DMS153 (cell line): Measurements from ENCODE around the gene HK1.

ENCODE experiments used
- DNase-seq: peaks from one replicate; lab custom pipeline; 2025; lab: John Stamatoyannopoulos, UW

HK1 gene

DNA sequence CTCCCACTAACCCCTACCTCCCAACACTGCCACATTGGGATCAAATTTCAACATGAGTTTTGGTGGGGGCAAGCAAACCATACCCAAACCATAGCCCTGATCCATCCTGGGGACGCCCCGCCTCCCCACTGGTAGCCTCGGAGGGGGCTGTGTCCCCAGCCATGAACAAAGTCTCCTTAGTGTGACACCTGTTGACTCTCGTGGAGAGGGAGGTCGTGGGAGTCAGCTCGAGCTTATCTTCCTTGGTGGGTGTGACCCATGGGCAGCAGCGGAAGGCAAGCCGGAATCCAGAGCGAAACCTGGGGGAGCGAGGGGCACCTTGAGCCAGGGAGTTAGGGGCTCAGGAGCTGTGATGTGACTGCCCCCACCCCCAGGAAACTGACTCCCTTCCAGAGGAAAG, 126.5 kb downstream of the HK1 start:
- DNase-seq, result no peak

DNA sequence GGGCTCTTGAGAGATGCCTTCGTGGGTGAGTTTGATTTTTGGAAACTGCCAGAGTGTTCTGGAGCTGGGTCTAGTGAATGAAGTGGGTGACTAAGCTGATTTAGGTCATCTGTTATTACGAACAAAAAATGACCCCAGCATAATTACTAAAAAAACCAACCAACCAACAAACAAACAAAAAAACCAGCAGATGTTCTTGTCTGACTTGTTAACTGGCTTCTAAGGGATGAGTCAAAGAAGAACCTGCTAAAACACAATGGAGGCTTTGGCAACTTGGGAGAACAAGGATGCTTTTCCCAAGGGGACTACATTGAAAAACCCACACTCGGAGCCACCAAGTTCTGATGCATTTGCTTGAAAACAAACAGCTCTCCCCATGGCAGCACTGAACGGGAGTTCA, 126.9 kb downstream of the HK1 start:
- no peak for DNase-seq

DNA sequence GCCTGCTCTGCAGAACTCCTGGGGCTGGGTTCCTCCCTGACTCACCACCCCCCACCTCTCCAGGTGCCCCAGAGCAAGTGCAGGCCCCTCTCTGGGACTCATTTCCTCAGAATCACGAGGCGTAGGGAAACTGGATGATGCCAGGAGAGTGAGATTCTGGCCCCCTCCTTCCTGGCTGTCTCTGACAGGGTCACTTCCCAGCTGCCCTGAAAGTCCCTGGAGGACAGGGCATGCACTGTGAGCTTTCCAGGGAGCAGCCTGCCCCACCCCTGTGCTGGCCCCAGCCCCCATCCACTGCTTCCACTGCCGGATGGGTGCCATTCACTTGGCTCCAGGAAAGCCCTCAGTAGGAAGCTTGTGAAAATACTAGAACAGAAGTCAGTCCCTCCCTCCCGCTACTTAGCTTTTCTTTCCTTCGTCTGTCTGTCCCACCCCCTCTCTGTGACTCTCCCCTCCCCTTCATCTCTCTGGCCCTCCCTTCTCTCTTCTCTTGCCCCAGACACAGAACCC, 128.1 kb downstream of the HK1 start:
- no peak for DNase-seq

DNA sequence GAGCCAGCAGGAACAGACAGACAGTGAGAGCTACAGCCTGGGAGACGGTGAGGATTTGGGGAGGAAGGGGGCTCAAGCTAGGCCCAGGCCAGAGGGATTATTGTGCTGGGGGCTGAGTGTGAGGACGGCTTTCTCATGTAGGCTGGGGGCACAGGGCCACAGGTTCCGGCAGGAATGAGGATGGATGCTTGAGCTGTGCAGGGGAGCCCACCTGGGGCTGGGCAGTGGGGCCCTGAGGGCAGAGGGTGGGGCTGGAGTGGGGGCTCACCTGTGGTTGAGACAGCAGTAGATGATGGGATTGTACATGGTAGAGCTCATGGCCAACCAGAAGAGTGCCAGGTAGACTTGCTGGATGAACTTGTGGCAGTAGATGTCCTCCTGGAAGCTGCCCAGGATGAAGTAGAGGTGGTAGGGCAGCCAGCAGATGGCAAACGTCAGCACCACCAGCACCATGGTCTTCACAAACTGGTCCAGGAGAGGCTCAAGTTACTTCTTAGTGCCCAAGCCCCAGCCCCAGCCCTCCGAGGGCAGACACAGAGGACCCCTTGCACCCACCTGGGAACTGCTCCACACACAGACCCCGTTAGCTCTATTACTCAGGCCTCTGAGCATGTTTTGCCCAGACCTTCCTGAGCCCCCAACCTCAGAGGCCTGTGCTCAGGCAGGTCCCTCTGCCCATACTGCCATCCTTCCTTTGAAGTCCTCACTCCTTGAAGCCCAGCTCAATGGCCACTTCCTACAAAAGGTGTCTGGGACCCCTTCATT, 128.7 kb downstream of the HK1 start:
- no peak for DNase-seq

DNA sequence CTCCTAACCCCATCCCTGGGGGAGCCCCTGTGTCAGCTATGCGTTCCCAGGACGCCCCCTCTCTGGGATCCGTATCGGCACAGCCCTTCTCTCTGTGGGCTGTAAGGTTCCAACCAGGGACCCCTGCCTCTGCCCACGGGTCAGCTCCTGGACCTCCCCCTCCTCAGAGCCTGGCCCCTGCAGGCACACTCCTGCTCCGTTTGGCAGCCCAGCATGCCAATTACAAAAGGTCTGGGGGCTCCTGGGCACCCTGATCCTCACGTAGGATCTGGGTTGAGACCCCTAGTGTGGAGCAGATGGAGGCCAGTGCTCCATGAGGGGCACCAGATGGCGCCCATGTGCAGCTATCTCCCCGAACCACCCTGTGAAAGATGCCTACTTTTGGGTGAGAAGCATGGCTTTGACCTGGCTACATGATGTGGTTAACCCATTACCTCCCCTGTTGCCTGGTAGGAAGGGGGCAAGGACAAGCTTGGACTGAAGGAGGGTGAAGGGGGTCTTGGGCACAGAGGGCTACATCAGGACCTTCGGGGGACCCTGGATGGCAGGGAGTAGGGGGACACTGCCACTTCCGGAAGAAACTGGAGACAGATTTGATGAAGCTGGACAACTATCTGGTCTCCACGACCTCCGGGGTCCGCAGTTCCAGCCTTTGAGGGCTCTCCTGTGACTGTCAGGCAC, 129.5 kb downstream of the HK1 start:
- DNase-seq, result peak; percentile 31

DNA sequence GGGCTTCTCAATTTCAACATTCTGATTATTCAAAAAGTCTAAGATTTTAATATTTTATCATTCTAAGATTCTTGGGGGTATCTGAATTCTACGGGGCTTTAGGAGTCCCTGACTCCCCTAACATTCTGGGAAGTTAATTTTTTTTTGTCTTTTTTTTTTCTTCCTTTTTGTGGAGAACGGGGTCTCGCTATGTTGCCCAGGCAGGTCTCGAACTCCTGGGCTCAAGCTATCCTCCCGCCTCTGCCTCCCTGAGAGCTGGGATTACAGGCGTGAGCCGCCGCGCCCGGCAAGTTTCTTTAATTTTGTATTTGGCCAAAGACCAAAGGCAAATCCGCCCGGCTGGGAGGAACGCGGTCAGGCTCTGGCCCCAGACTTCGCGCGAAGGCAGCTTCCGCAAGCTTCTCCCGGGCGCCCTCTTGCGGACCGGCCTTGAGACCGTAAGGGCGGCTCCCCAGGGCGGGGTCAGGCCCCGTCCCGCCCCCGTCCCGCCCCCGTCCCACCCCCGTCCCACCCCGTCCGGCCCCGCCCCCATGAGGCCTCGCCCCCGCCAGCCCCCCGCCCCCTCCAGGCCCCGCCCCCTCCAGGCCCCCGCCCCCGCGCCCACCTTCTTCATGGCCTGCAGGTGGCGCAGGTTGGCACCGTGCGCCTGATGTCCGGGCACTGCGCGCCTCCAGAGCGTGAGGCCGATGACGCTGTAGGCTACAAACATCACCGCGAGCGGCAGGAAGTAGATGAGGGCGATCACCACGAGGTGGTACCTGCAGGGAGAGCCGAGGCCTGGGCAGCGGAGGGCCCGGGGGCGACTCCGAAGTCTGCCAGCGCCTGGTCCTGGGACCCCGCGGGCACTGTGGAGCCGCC, 130.3 kb downstream of the HK1 start:
- DNase-seq, result peak; percentile 90

DNA sequence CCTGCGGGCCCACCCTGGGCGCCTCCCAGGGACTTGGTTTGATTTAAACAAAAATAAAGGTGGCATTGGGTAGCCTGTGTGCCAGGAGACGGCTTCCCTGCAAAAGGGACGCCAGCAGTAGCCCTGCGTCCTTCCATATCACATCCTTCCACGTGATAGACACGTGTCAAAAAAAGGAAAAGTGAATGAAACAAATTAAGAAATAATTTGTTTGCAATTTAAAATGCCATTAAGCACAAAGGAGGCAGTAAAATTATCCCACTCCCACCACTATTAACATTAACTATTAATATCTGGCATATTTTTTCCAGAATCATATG, 130.8 kb downstream of the HK1 start:
- no peak for DNase-seq

DNA sequence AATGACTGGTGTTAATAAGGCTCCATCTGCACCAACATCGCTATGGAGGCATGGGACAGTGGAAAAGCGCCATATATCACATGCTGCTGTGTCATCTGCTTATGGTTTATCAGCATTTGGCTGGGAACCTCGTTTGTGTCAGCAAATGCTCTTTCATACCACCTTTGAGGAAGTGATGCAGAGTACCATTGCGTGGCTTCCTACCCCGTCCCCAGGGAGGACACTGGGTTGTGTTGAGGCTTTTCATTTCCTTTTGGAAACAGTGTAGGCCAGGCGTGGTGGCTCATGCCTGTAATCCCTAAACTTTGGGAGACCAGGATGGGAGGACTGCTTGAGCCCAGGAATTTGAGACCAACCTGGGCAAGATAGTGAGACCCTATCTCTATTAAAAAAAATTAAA, 131.7 kb downstream of the HK1 start:
- no peak for DNase-seq

DNA sequence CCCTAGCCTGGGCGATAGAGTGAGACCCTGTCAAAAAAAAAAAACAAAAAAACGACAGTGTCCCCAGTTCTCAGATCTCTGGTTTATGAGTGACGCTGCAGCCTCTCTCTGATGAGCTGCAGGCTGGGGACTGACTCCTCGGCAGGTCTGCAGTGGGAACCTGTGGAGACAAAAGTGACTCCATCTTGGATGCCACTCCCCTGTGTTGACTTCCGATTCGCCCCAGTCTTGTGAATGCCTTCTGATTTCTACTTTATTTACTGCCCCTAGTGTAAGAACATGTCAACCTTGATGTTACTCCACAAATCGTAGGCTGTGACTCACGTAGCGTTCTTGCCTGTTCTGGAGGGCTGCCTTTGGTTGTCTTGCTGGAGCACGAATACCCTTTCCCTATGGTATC, 132.2 kb downstream of the HK1 start:
- DNase-seq, result no peak

DNA sequence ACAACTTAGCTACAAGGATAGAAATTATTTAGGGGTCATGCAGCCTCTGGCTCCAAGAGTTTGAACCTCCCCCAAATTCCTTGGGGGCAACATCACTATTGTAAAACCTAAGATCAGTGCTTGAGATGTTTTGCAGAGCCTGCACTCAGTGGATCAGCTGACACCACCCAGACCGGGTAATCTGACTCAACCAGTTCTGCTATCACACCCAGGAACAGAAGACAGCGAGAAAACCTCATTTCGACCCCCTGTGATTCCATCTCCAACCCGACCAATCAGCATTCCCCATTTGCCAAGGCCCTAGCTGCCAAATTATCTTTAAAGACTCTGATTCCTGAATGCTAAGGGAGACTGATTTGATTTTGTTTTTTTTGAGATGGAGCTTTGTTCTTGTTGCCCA, 133.2 kb downstream of the HK1 start:
- no peak for DNase-seq

DNA sequence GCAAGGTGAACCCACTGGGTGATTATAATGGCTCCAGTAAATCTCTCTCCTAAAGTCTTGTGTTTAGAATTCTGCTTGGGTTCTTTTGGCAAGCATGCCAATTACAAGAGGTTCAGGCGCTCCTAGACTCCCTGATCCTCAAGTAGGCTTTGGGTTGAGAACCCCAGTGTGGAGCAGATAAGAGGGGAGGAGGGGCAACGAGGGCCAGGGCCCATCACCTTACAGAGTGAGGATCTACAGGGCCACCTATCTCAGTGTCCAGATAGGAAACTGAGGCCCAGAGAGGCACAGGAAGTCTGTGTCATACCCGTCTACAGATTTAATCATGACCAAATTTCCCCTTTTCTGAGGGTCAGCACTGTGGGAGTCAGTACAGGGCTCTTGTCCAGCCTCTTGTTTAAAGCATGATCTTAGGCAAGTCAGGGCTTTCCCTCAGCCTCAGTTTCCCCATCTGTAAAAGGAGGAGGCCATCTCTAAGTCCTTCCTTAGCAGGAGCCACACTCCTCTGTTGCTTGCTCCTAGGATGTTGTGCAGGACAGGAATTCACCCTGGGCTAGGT, 134.0 kb downstream of the HK1 start:
- DNase-seq, result no peak

DNA sequence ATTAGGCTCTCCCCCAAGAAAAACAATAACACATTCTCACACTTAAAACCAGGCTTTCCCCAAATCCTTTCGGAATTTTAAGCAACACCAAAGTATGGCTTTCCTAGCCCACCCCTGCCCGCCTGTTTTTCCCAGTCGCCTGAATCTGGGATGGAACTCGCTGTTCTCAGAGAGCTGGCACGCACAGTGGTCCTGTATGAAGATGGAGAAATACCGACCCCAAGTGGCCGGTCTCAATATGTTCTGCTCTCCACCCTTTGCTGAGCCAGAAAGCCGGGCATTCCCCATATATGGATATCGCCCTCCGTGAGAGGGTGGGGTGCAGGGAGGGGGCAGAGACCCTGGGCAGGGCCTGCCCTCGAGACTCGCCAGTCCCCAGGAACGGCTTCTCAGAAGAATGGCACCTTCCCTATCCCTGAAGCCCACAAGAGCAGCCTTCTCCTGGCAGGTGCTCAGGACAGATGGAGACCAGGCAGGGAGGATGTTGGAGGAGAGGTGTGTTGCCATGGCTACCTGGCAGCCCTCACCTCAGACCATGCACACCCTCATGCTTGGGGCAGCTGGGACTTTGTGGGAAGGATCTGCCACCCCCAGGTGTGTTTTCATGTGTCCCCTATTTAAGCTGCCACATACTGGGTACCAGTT, 135.0 kb downstream of the HK1 start:
- DNase-seq, result no peak

DNA sequence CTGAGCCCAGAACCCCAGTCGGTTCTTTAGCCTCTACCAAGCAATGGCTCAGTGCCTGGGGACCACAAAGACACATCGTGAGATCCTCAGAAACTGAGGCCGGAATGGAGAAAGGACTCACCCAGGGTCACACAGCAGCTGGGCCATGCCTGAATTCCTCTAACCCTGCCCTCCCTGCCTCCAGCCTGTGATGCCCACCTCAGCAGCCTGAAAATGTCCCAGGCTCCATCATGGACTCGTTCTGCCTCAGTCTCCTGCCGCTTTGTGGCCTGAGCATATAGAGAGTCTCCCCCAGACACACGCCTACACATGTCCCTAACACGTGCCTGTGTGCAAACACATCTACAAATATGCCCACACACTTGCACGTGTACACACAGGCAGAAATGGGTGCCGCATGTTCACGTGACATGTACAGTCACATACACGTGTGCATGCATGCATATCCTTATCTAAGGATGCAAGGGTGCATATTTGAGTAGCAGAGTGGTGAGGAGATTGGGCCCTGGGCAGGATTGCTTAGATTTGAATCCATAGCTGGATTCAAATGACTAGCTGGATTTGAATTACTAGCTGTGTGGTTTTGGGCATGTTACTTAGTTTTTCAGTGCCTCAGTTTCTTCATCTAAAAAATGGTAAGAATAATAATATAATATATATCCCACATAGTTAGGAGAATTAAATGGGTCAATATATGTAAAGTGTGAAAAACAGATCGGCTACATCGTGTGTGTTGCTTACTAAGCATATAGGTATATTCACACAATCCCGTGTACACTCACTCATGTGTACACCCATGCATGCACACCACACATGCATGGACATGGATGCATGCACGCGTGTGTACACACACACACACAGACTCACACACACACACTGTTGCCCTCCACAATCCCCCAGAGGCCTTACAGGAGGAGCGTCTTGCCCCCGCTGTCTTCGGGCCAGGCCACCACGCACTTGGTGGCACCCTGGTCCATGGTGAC, 136.0 kb downstream of the HK1 start:
- no peak for DNase-seq

DNA sequence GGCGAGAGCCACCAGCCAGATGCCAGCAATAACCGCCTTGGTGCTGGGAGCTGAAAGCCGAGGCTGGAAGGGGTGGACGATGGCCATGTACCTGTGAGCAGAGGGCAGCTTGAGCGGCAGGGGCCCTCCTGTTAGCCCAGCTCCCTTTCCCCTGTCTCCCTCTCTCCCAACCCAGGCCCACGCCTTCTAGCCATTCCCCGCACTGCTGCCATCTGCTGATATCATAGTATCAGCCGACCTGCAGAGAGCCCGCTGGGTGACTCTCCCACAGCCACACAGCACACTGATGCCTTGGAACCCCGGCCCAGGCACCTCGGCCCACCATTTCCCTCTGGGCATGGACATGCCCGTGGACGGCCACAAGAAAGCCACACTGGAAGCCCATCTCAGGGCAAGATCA, 136.8 kb downstream of the HK1 start:
- no peak for DNase-seq

DNA sequence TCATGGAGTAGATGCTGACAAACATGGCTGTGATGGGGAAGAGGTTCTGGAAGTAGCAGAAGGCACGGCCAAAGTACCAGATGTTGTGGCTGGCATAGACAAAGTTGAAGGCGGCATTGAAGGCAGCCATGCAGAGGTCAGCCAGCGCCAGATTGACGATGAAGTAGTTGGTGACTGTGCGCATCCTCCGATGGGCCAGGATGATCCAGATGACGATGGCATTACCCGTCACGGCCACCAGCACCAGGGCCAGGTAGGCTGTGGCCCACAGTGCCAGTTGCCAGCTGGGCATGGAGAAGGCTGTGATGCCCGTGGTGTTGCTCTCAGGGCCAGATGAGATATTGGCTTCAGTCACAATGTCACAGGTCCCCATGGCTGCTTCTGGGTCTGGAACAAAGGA, 137.7 kb downstream of the HK1 start:
- DNase-seq, result no peak

DNA sequence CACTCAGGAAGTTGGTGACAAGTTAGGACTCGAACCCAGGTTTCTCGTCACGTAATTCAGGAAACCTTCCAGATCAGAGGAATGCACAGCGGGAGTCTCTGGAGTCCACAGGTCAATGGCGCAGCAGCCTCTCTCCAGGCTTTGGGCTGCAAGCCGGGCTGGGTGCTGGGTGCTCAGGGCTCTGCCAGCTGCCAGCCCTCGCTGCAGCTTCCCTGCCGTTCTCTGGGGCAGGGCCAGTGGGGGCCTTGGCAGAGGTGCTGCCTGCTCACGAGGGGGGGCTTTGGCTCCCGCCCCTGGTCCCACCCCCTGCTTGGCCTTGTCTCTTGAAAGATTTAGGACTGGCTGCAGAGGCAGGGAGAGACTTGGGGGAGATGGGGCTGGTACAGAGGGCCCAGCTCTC, 138.4 kb downstream of the HK1 start, which contains the start of gene TACR2:
Gene TACR2, minus strand, starts transcription at position 224 of the 400 bp plus-strand sequence. CDS start 595 bp downstream, outside the sequence.
- DNase-seq, result no peak

DNA sequence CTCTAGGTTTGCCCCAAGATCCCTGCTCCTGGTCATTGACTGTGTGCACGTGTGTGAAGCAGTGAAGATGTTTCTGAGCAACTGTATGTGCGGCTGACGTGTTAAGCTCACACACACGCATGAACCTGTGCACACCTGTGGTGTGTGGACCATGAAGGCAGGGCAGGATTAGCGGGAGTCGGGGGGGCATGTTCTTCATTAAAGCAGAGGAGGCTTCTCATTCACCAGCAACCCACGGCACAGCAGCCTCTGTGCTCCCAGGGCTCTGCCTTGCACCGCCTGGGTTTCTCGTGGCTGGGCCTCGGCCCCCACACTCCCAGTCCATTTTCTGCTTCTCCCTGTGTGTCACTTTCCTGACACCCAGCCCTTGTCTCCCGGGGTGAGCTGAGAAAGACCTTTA, 139.2 kb downstream of the HK1 start:
- DNase-seq, result no peak

DNA sequence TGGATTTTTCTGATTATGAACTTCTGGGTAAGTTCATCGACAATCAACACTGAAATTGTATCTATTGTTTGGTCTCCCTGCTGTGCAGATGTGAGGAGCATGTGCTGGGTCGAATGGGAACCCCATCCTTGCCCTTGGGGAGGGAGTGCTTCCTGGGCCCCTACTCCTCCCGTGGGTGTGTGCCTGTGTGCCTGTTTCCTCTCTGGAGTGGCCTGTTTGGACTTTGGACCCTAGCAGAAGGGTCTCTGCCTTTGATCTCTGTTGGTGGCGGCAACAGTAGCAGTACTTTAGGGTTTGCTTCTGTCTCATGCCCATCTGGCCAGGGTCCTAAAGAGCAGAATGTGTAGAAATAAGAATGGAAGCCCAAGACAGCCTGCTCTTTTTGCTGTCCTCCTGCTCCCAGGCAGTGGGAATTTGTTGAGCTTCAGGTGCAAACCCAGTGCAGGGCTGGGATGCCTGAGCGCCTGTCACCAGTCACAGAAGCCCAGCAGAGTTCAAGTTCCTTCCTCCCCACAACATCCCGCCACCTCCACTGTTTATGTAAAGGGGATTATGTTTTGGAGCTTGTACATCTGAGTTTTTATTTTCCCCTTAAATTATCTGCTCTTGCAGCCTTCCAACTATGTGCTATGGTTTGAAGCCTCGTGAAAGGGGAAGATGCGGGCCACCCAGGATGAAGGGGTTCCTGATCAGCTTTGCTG, 139.9 kb downstream of the HK1 start:
- no peak for DNase-seq

DNA sequence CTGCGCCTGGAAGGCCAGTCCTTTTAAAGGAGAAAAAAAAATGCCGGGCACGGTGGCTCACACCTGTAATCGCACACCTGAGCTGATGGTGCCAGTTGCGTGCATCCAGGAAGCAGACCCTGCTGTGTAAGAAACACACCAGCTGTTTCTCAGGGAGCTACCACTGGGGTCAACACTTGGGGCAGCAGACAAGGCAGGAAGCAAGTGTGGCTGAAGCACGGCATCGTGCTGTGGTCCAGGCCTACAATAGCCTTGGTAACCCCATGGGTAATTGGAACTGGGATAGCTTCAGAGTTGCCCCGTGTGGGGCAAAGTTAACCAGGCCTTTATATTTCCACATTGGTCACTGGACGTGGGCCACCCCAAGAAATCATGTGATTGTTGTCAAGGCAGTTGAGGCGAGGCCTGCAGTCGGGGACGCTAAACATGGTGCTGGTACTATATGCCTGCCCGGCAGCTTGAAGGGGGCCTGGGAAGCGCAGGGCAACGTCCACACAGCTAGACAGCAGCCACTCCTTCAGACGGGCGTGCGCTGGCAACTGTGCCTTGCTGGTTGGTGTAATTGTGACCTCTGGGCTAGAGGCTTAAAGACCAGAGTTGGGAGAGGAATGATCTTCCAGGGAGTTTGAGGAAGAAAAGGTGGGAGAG, 140.9 kb downstream of the HK1 start:
- DNase-seq, result no peak

DNA sequence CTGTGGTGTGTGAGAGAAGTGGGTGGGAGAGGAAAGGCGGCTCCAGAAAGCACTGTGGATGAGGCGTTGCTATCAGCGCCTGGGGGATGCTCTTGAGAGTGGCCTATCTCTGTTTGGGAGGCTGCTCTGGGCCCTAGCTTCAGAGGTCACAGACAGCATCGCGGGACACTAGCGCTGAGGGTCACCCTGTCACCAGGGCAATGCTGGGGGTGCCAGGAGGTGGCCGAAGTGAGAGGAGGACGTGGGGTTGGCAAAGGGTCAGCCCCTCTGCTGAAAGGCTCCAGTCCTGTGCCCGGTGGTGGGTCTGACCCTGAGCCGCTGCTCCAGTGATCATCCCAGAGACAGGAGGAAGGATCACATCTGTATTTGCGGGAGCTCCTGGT, 141.4 kb downstream of the HK1 start:
- no peak for DNase-seq
